ENCODE measurements around the gene TTC16.

Gene TTC16

GRCh38 chr9:127721391-127721821, 5.5 kb downstream of the TTC16 start:
- DNase-seq, result no peak

- no peak for DNase-seq
These were observed 6.3 kb downstream of the TTC16 start for GRCh38 chr9:127722055-127722745.

- no peak for DNase-seq
These were observed 7.1 kb downstream of the TTC16 start for GRCh38 chr9:127723013-127723412.

GRCh38 chr9:127723444-127723843, 7.6 kb downstream of the TTC16 start:
- DNase-seq, result no peak

GRCh38 chr9:127724012-127724411, 8.1 kb downstream of the TTC16 start:
- DNase-seq, result no peak

GRCh38 chr9:127726871-127727270, 11.0 kb downstream of the TTC16 start:
- no peak for DNase-seq

GRCh38 chr9:127728808-127729207, 12.9 kb downstream of the TTC16 start:
- DNase-seq, result no peak

GRCh38 chr9:127729522-127730256, 13.8 kb downstream of the TTC16 start:
- no peak for DNase-seq

GRCh38 chr9:127730262-127730661, 14.4 kb downstream of the TTC16 start:
- DNase-seq, result no peak

- no peak for DNase-seq
These were observed 15.0 kb downstream of the TTC16 start for GRCh38 chr9:127730799-127731410.

GRCh38 chr9:127731938-127732337, 16.1 kb downstream of the TTC16 start:
- no peak for DNase-seq

- DNase-seq, result no peak
These were observed 16.6 kb downstream of the TTC16 start for GRCh38 chr9:127732444-127732843.

- DNase-seq, result no peak
These were observed 17.7 kb downstream of the TTC16 start for GRCh38 chr9:127733614-127734013.

GRCh38 chr9:127734247-127734746, 18.4 kb downstream of the TTC16 start:
- no peak for DNase-seq

- DNase-seq, result peak; percentile 100
These were observed 19.1 kb downstream of the TTC16 start, which contains the start of gene TOR2A for GRCh38 chr9:127734747-127735529. TOR2A (minus strand) TSS chr9:127735294; CDS start chr9:127735270, 24 bp downstream.

GRCh38 chr9:127735530-127736185, 19.8 kb downstream of the TTC16 start:
- no peak for DNase-seq

GRCh38 chr9:127738666-127739065, 22.8 kb downstream of the TTC16 start:
- no peak for DNase-seq

GRCh38 chr9:127739614-127740330, 23.9 kb downstream of the TTC16 start:
- no peak for DNase-seq

GRCh38 chr9:127741831-127742434, 26.1 kb downstream of the TTC16 start:
- DNase-seq, result no peak

- no peak for DNase-seq
These were observed 26.7 kb downstream of the TTC16 start for GRCh38 chr9:127742435-127743088.
